ENCODE measurements around the gene CXCR1. TPM values are rescaled to one million over a fixed set of nuclear protein-coding genes. Genes with fewer than 3 reads are reported as not detected.

CXCR1 gene
- total and polyA plus RNA-seq, 2 of the 4 experiments (the other 2 are of a cell fraction): not detected

DNA sequence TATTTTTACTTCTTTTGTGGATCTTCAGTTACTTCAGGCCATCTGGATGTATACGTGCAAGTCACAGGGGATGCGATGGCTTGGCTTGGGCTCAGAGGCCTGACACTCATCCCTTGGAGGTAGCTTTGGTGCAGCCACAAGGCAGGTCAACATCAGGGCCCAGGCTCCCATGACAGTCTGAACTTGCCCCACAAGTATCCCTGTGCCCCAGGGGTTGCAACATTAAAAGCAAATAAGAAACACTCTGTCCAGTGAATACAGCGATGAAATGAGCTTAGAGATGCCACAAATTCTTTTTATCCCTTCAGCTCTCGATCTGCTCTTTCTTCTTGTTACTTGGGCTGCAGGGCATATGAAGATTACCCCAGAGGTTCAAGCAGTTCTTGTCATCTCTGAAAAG lies 13.0 kb upstream of the CXCR1 start:
- WGBS, 2 experiments (ENCODE audit: extremely low coverage in 2 of 2, insufficient read length in 1 of 2): 76% methylated on average over 2 of the region's 4 CpGs; no CpG with 5 or more reads in 1 of the 2 experiments
- ChIA-PET CTCF (interaction anchor here (1.1 kb wide), 1 partner anchor 10 kb away, joined by 3 read pairs; no protein-coding TSS in a partner anchor), POLR2A (ENCODE audit: unreplicated experiment) (no interaction called here)
- H3K9me3 ChIP-seq (ENCODE audit: control insufficient read depth, insufficient read depth, low read length): no peaks in the 10 kb centered on the region
- dilution Hi-C loops (cut with HindIII; ENCODE audit: low sequenced_read_pairs, unreplicated experiment): no loop called here
- ATAC-seq (ENCODE audit: low read depth): no peak
- no peak overlapping the region for H3K4ac ChIP-seq (ENCODE audit: low read depth, low read length)
- no peak overlapping the region for H2BK5ac ChIP-seq (ENCODE audit: low read depth, low read length, poor library complexity, severe bottlenecking)
- no peak overlapping the region for H3K14ac ChIP-seq (replicated peaks; ENCODE audit: low read depth, low read length)
- no peak overlapping the region for H3K56ac ChIP-seq (ENCODE audit: extremely low read depth, insufficient read depth, low read length)
- no peak overlapping the region for H3K4me3 ChIP-seq (ENCODE audit: insufficient read depth, low read depth, low read length)
- H3K27ac ChIP-seq (ENCODE audit: insufficient read depth, low read length): no peak overlapping the region
- no peak overlapping the region for H2BK20ac ChIP-seq (ENCODE audit: low read depth, low read length)
- no peak overlapping the region for H3K23ac ChIP-seq (ENCODE audit: low read depth, low read length)
- H2AK9ac ChIP-seq (replicated peaks; ENCODE audit: low read depth, low read length, poor library complexity): no peak overlapping the region
- no peak overlapping the region for H3K18ac ChIP-seq (ENCODE audit: low read depth, low read length)
- peaks cover 33% of the 10 kb centered on the region for H3K27me3 ChIP-seq (ENCODE audit: control insufficient read depth, insufficient read depth, low read length)
- BruUV-seq (replicated peaks): no TSS peak
- no peak overlapping the region for H4K8ac ChIP-seq (ENCODE audit: low read depth in 2 of 2, low read length in 2 of 2)
- H2AK5ac ChIP-seq (ENCODE audit: low read depth, low read length): no peak overlapping the region
- H2BK120ac ChIP-seq (ENCODE audit: low read depth, low read length): no peak overlapping the region
- no peaks in the 10 kb centered on the region for H4K20me1 ChIP-seq (ENCODE audit: insufficient read depth, low read length)
- H3K9me1 ChIP-seq (ENCODE audit: insufficient read depth, low read length): no peaks in the 10 kb centered on the region
- in situ Hi-C loops (cut with MboI; ENCODE audit: low sequenced_read_pairs): no loop called here
- H3K79me1 ChIP-seq (ENCODE audit: low read depth in 1 of 2, low read length in 2 of 2): no peaks in the 10 kb centered on the region
- no peaks in the 10 kb centered on the region for H3K4me1 ChIP-seq (ENCODE audit: control insufficient read depth, insufficient read depth, low read length)
- no peak overlapping the region for H3K9ac ChIP-seq (ENCODE audit: low read depth, low read length)
- intact Hi-C loops (cut with micrococcal nuclease): no loop called here
- H3K4me2 ChIP-seq (ENCODE audit: low read depth, low read length): no peak overlapping the region
- H3K36me3 ChIP-seq (ENCODE audit: control insufficient read depth, insufficient read depth, low read length): no peaks in the 10 kb centered on the region
- DNase-seq: no peak
- no peak overlapping the region for H2BK15ac ChIP-seq (ENCODE audit: low read depth, low read length)
- no peak overlapping the region for H4K5ac ChIP-seq (ENCODE audit: low read depth, low read length)
- H2AFZ ChIP-seq (replicated peaks; ENCODE audit: low read length, poor library complexity): no peak overlapping the region
- TF ChIP-seq CEBPB (IDR thresholded peaks at IDR 0.05; ENCODE audit: low read depth, low read length): no peak
- no peak for TF ChIP-seq MAFK (IDR thresholded peaks at IDR 0.05; ENCODE audit: low read depth, low read length)
- no peak for TF ChIP-seq FOS (IDR thresholded peaks at IDR 0.05; ENCODE audit: low read depth, low read length)
- no peak for TF ChIP-seq BHLHE40 (IDR thresholded peaks at IDR 0.05; ENCODE audit: low read depth, low read length)
- TF ChIP-seq SMC3 (IDR thresholded peaks at IDR 0.05; ENCODE audit: low read depth, low read length): no peak
- TF ChIP-seq, protein P1, sequence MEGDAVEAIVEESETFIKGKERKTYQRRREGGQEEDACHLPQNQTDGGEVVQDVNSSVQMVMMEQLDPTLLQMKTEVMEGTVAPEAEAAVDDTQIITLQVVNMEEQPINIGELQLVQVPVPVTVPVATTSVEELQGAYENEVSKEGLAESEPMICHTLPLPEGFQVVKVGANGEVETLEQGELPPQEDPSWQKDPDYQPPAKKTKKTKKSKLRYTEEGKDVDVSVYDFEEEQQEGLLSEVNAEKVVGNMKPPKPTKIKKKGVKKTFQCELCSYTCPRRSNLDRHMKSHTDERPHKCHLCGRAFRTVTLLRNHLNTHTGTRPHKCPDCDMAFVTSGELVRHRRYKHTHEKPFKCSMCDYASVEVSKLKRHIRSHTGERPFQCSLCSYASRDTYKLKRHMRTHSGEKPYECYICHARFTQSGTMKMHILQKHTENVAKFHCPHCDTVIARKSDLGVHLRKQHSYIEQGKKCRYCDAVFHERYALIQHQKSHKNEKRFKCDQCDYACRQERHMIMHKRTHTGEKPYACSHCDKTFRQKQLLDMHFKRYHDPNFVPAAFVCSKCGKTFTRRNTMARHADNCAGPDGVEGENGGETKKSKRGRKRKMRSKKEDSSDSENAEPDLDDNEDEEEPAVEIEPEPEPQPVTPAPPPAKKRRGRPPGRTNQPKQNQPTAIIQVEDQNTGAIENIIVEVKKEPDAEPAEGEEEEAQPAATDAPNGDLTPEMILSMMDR (conservative IDR thresholded peaks at IDR 0.05; ENCODE audit: low read depth, low read length): no peak
- TF ChIP-seq, protein P2, sequence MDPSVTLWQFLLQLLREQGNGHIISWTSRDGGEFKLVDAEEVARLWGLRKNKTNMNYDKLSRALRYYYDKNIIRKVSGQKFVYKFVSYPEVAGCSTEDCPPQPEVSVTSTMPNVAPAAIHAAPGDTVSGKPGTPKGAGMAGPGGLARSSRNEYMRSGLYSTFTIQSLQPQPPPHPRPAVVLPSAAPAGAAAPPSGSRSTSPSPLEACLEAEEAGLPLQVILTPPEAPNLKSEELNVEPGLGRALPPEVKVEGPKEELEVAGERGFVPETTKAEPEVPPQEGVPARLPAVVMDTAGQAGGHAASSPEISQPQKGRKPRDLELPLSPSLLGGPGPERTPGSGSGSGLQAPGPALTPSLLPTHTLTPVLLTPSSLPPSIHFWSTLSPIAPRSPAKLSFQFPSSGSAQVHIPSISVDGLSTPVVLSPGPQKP (IDR thresholded peaks at IDR 0.05; ENCODE audit: borderline replicate concordance, low read depth, low read length): no peak
- TF ChIP-seq RAD21 (IDR thresholded peaks at IDR 0.05; ENCODE audit: low read length): no peak
- no peak for TF ChIP-seq NFE2L2 (IDR thresholded peaks at IDR 0.05; ENCODE audit: low read depth, low read length)
- TF ChIP-seq, protein P3, sequence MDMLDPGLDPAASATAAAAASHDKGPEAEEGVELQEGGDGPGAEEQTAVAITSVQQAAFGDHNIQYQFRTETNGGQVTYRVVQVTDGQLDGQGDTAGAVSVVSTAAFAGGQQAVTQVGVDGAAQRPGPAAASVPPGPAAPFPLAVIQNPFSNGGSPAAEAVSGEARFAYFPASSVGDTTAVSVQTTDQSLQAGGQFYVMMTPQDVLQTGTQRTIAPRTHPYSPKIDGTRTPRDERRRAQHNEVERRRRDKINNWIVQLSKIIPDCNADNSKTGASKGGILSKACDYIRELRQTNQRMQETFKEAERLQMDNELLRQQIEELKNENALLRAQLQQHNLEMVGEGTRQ (IDR thresholded peaks at IDR 0.05; ENCODE audit: low read depth, low read length): no peak
- TF ChIP-seq RFX5 (IDR thresholded peaks at IDR 0.05; ENCODE audit: low read depth, low read length): no peak
- TF ChIP-seq MAZ (IDR thresholded peaks at IDR 0.05; ENCODE audit: borderline replicate concordance, low read depth, low read length): no peak
- TF ChIP-seq RCOR1 (IDR thresholded peaks at IDR 0.05; ENCODE audit: insufficient replicate concordance, low read length): no peak
- no peak overlapping the region for H4K91ac ChIP-seq (ENCODE audit: insufficient read depth, low read depth, low read length)

Data from IMR-90 (cell line).